GM21526 (cell line): Measurements from ENCODE around the gene ZNF804A.
"Not testable (repeated sequence)": the region's sequence is repeated elsewhere in the genome, so short reads cannot be mapped to it uniquely, and the experiment has no call there.

Experiments used
- ATAC-seq: cut with Tn5 transposase; IDR thresholded peaks from one replicate; pipeline ENCODE4 v1.9.1; 2021; ENCODE audit warnings: moderate library complexity; ENCODE audit not compliant: unreplicated experiment, low FRiP score

The ZNF804A gene

GRCh38 chr2:184696644-184697043 lies 98.3 kb downstream of the ZNF804A start:
- no peak for ATAC-seq

GRCh38 chr2:184698476-184698875 lies 100.1 kb downstream of the ZNF804A start:
- no peak for ATAC-seq

GRCh38 chr2:184721881-184722280 lies 123.6 kb downstream of the ZNF804A start:
- ATAC-seq = no peak

- no peak for ATAC-seq
Measured at GRCh38 chr2:184727813-184728212, 129.5 kb downstream of the ZNF804A start.

GRCh38 chr2:184728411-184728810 lies 130.1 kb downstream of the ZNF804A start:
- no peak for ATAC-seq

GRCh38 chr2:184729581-184729980 lies 131.3 kb downstream of the ZNF804A start:
- no peak for ATAC-seq

- ATAC-seq = no peak
Measured at GRCh38 chr2:184730288-184730687, 132.0 kb downstream of the ZNF804A start.

GRCh38 chr2:184734338-184734737 lies 136.0 kb downstream of the ZNF804A start:
- ATAC-seq = no peak

- no peak for ATAC-seq
Measured at GRCh38 chr2:184735611-184736010, 137.3 kb downstream of the ZNF804A start.

GRCh38 chr2:184743096-184743495 lies 144.8 kb downstream of the ZNF804A start:
- no peak for ATAC-seq

GRCh38 chr2:184756161-184756560 lies 157.8 kb downstream of the ZNF804A start:
- ATAC-seq = no peak

GRCh38 chr2:184756885-184757284 lies 158.6 kb downstream of the ZNF804A start:
- ATAC-seq = no peak

- ATAC-seq = not testable (repeated sequence)
Measured at GRCh38 chr2:184759557-184760255, 161.4 kb downstream of the ZNF804A start.

GRCh38 chr2:184760931-184761330 lies 162.6 kb downstream of the ZNF804A start:
- ATAC-seq = no peak

GRCh38 chr2:184765112-184765895 lies 167.0 kb downstream of the ZNF804A start:
- ATAC-seq = no peak

GRCh38 chr2:184767059-184767458 lies 168.7 kb downstream of the ZNF804A start:
- no peak for ATAC-seq

- no peak for ATAC-seq
Measured at GRCh38 chr2:184769023-184769422, 170.7 kb downstream of the ZNF804A start.

GRCh38 chr2:184769686-184770085 lies 171.4 kb downstream of the ZNF804A start:
- ATAC-seq = no peak

- ATAC-seq = no peak
Measured at GRCh38 chr2:184779777-184780176, 181.4 kb downstream of the ZNF804A start.

GRCh38 chr2:184780384-184780783 lies 182.1 kb downstream of the ZNF804A start:
- no peak for ATAC-seq

- no peak for ATAC-seq
Measured at GRCh38 chr2:184780944-184781343, 182.6 kb downstream of the ZNF804A start.

- no peak for ATAC-seq
Measured at GRCh38 chr2:184783576-184783975, 185.2 kb downstream of the ZNF804A start.
